CD4-positive, alpha-beta T cell treated with Interleukin-10 for 1 hour (primary cell): ENCODE data around the gene MTA1.

ENCODE experiments used
- DNase-seq: peaks from one replicate; pipeline ENCODE4 v3.0.0-alpha.2; 2020

Gene MTA1

GRCh38 chr14:105490267-105490571, 70.6 kb downstream of the MTA1 start:
- no peak for DNase-seq

- peak; percentile 100 for DNase-seq
Measured at GRCh38 chr14:105490572-105491365, 71.1 kb downstream of the MTA1 start, which contains the start of gene TEDC1. Gene TEDC1, plus strand, starts transcription at chr14:105491246. Its CDS starts 130 bp downstream, at chr14:105491376.

- DNase-seq = peak; percentile 91
Measured at GRCh38 chr14:105491366-105491973, 71.8 kb downstream of the MTA1 start.

GRCh38 chr14:105492031-105492970, 72.7 kb downstream of the MTA1 start:
- DNase-seq = peak; percentile 43

GRCh38 chr14:105492971-105493871, 73.6 kb downstream of the MTA1 start:
- DNase-seq = peak; percentile 32

- peak; percentile 32 for DNase-seq
Measured at GRCh38 chr14:105493921-105494605, 74.4 kb downstream of the MTA1 start.

- peak; percentile 27 for DNase-seq
Measured at GRCh38 chr14:105494606-105494929, 74.9 kb downstream of the MTA1 start.

GRCh38 chr14:105495101-105495989, 75.7 kb downstream of the MTA1 start:
- peak; percentile 23 for DNase-seq

- DNase-seq = peak; percentile 25
Measured at GRCh38 chr14:105495990-105496830, 76.6 kb downstream of the MTA1 start.

GRCh38 chr14:105496831-105497591, 77.4 kb downstream of the MTA1 start:
- peak; percentile 23 for DNase-seq

- peak; percentile 26 for DNase-seq
Measured at GRCh38 chr14:105497671-105498429, 78.2 kb downstream of the MTA1 start.

- peak; percentile 18 for DNase-seq
Measured at GRCh38 chr14:105498430-105499255, 79.0 kb downstream of the MTA1 start.

- peak; percentile 38 for DNase-seq
Measured at GRCh38 chr14:105499256-105500035, 79.8 kb downstream of the MTA1 start.

GRCh38 chr14:105500036-105500725, 80.6 kb downstream of the MTA1 start:
- DNase-seq = peak; percentile 27

GRCh38 chr14:105500726-105501101, 81.1 kb downstream of the MTA1 start:
- DNase-seq = no peak
